AG10803 (cell line): Measurements from ENCODE around the gene TMEM220.

Experiments used
- DNase-seq: peaks from one replicate; pipeline ENCODE4 v3.0.0; 2010; ENCODE audit warnings: low read depth
- H3K4me3 ChIP-seq: 2 replicates; pipeline ENCODE4 v1.5.1; 2011; ENCODE audit warnings: mild to moderate bottlenecking, low read length, control low read depth
- CTCF ChIP-seq: conservative IDR thresholded peaks from 2 replicates; pipeline ENCODE4 v1.5.1; 2011; ENCODE audit warnings: mild to moderate bottlenecking, low read length, control low read depth, inconsistent platforms

TMEM220 gene

GRCh38 chr17:10762037-10762436 is 32.2 kb upstream of the TMEM220 start:
- no peak for DNase-seq
- no peak for TF ChIP-seq CTCF
- H3K4me3 ChIP-seq: no peak overlapping the region

GRCh38 chr17:10761281-10761680 is 31.5 kb upstream of the TMEM220 start:
- TF ChIP-seq CTCF: no peak
- DNase-seq: no peak
- H3K4me3 ChIP-seq: no peak overlapping the region

GRCh38 chr17:10758062-10758461 is 28.2 kb upstream of the TMEM220 start:
- no peak for TF ChIP-seq CTCF
- H3K4me3 ChIP-seq: no peak overlapping the region
- no peak for DNase-seq

DNA sequence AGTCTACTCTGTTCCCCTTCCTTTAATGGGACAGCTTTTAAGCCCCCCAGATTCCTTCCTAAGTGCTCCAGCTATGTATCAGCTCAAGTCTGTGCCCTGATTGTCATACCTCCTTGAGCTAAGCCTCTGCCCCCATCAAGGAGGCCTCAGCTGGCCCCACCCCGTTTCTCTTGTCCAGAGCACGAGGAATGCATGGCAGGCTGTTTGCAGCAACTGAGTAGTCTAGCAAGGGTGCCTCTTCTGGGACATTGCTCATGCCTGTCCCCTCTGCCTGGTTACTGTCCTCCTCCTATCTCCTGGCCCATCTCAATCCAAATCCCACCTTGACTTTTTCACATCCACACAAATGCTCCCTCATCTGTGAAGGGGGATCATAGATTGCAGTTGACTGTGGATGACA is 27.8 kb upstream of the TMEM220 start:
- no peak overlapping the region for H3K4me3 ChIP-seq
- no peak for TF ChIP-seq CTCF
- DNase-seq: no peak

DNA sequence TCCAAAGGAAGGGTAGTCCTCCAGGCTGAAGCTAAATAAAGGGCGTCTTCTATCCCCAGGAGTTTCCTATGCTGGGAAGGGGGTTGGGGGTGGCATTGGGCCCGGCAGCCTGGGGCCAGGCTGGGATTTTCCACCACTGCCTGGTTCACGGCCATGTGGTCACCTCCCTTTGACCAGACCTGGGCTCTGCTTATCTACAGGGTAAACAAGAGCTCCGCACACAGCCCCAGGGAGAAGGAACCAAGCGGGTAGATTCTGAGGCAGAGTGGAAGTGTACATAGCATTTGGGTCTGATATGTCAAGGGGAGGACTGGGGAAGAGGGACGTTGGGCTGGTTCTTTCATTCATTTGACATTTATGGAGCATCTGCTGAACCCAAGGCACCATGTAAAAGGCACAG is 27.2 kb upstream of the TMEM220 start:
- DNase-seq: no peak
- TF ChIP-seq CTCF: no peak
- H3K4me3 ChIP-seq: no peak overlapping the region

- H3K4me3 ChIP-seq: no peak overlapping the region
- TF ChIP-seq CTCF: no peak
- no peak for DNase-seq
Observed at GRCh38 chr17:10756619-10757018, 26.8 kb upstream of the TMEM220 start.

- no peak overlapping the region for H3K4me3 ChIP-seq
- no peak for TF ChIP-seq CTCF
- DNase-seq: no peak
Observed at GRCh38 chr17:10756185-10756584, 26.4 kb upstream of the TMEM220 start.
